H1 (cell line): ENCODE data around the gene SCN3B. TPM values are rescaled to one million over a fixed set of nuclear protein-coding genes. Genes with fewer than 3 reads are reported as not detected.

Source experiments
- CTCF ChIA-PET: fragments of 300-600 bp; sonication (Branson Sonifier 250); formaldehyde crosslinking; loops from one replicate; lab custom pipeline; 2021; ENCODE audit not compliant: partially characterized antibody; lab: Charles Lee
- POLR2A ChIA-PET: fragments of 300-600 bp; sonication (Branson Sonifier 250); formaldehyde crosslinking; loops from one replicate; lab custom pipeline; 2021; ENCODE audit warnings: inconsistent platforms; ENCODE audit not compliant: partially characterized antibody; lab: Charles Lee
- DNase-seq, 2 experiments: peaks; one replicate each; pipeline versions ENCODE4 v3.0.0 to v3.0.0-alpha.2; 2010 to 2022; ENCODE audit warnings: low spot score in 2 of 2, low read depth in 1 of 2, mixed read lengths in 1 of 2
- FAIRE-seq: peaks from 2 replicates; lab custom pipeline; 2011; peaks lifted over from hg19 to GRCh38; lab: Jason Lieb, UNC
- H2AFZ ChIP-seq: 2 replicates; pipeline ENCODE4 v1.8.1; 2012; ENCODE audit warnings: low read length, inconsistent platforms
- H2AK5ac ChIP-seq: 2 replicates; pipeline ENCODE4 v1.6.1; 2013; ENCODE audit warnings: low read depth, low read length
- H2BK120ac ChIP-seq: replicated peaks from 2 replicates; pipeline ENCODE3; 2013; ENCODE audit warnings: low read depth, low read length, inconsistent platforms
- H2BK12ac ChIP-seq: 2 replicates; pipeline ENCODE4 v1.6.1; 2013; ENCODE audit warnings: low read depth, low read length
- H2BK15ac ChIP-seq: 2 replicates; pipeline ENCODE4 v1.6.1; 2013; ENCODE audit warnings: low read length
- H2BK20ac ChIP-seq: 2 replicates; pipeline ENCODE4 v1.6.1; 2013; ENCODE audit warnings: low read length
- H2BK5ac ChIP-seq: 2 replicates; pipeline ENCODE4 v1.6.1; 2013; ENCODE audit warnings: low read depth, low read length
- H3K14ac ChIP-seq: 2 replicates; pipeline ENCODE4 v1.6.1; 2013; ENCODE audit warnings: inconsistent platforms; ENCODE audit not compliant: insufficient read length
- H3K18ac ChIP-seq: 2 replicates; pipeline ENCODE4 v1.6.1; 2013; ENCODE audit warnings: low read length; ENCODE audit errors: extremely low read depth
- H3K23ac ChIP-seq: 2 replicates; pipeline ENCODE4 v1.6.1; 2013; ENCODE audit warnings: inconsistent platforms; ENCODE audit not compliant: insufficient read length
- H3K23me2 ChIP-seq: 2 replicates; pipeline ENCODE4 v1.6.1; 2013; ENCODE audit warnings: low read depth, low read length
- H3K27ac ChIP-seq: 2 replicates; pipeline ENCODE4 v1.6.1; 2011; ENCODE audit warnings: low read depth, low read length, inconsistent platforms
- H3K27me3 ChIP-seq, 4 experiments: replicated peaks in 1 of 4; 1 replicate in 1 of 4; 2 replicates in 3 of 4; pipeline versions ENCODE4 v1.6.1 to v1.8.1; 2011 to 2013; ENCODE audit warnings: low read length in 3 of 4, mild to moderate bottlenecking in 3 of 4, inconsistent platforms in 2 of 4, mixed read lengths in 2 of 4, moderate library complexity in 1 of 4; ENCODE audit not compliant: control insufficient read depth in 3 of 4, insufficient read depth in 3 of 4; ENCODE audit errors: extremely low read depth in 1 of 4
- H3K36me3 ChIP-seq, 4 experiments: 2 replicates each; pipeline versions ENCODE4 v1.6.1 to v1.8.1; 2011 to 2013; ENCODE audit warnings: mild to moderate bottlenecking in 4 of 4, low read length in 3 of 4, moderate library complexity in 2 of 4, control low read depth in 1 of 4, inconsistent platforms in 1 of 4; ENCODE audit not compliant: insufficient read depth in 4 of 4, control insufficient read depth in 2 of 4
- H3K4ac ChIP-seq: replicated peaks from 2 replicates; pipeline ENCODE3; 2013; ENCODE audit warnings: low read length, low read depth, mixed read lengths, inconsistent platforms; ENCODE audit not compliant: insufficient read length
- H3K4me1 ChIP-seq, 4 experiments: replicated peaks in 1 of 4; 1 replicate in 1 of 4; 2 replicates in 3 of 4; pipeline versions ENCODE4 v1.6.1 to v1.8.1; 2011 to 2013; ENCODE audit warnings: low read length in 3 of 4, inconsistent platforms in 2 of 4, mixed read lengths in 1 of 4; ENCODE audit not compliant: insufficient read depth in 4 of 4, control insufficient read depth in 3 of 4
- H3K4me2 ChIP-seq, 2 experiments: 2 replicates each; pipeline versions ENCODE4 v1.6.1 to v1.8.1; 2011 to 2013; ENCODE audit warnings: low read depth in 2 of 2, low read length in 2 of 2, control low read depth in 1 of 2, inconsistent platforms in 1 of 2, mild to moderate bottlenecking in 1 of 2; ENCODE audit not compliant: insufficient read depth in 1 of 2
- H3K4me3 ChIP-seq, 4 experiments: fragments of 200-600, 300-600 bp in 1 of 4; sonication (generic), shearing (Covaris generic), sonication (Bioruptor Twin) in 1 of 4; 2 replicates each; pipeline versions ENCODE4 v1.5.1 to v1.8.1; 2011 to 2016; ENCODE audit warnings: low read length in 4 of 4, low read depth in 3 of 4, control low read depth in 2 of 4, inconsistent platforms in 2 of 4, mild to moderate bottlenecking in 2 of 4, mixed read lengths in 1 of 4, moderate library complexity in 1 of 4; ENCODE audit not compliant: insufficient read depth in 2 of 4; ENCODE audit errors: extremely low read depth in 1 of 4
- H3K56ac ChIP-seq: replicated peaks from 2 replicates; pipeline ENCODE3; 2013; ENCODE audit warnings: low read depth, mild to moderate bottlenecking, mixed read lengths, low read length, inconsistent platforms; ENCODE audit not compliant: insufficient read length
- H3K79me1 ChIP-seq: 2 replicates; pipeline ENCODE4 v1.6.1; 2013; ENCODE audit warnings: low read depth, low read length, control low read depth
- H3K79me2 ChIP-seq, 2 experiments: 2 replicates each; pipeline versions ENCODE4 v1.6.1 to v1.8.1; 2012 to 2013; ENCODE audit warnings: low read length in 2 of 2, mild to moderate bottlenecking in 2 of 2, inconsistent platforms in 1 of 2; ENCODE audit not compliant: insufficient read depth in 2 of 2, control insufficient read depth in 1 of 2
- H3K9ac ChIP-seq, 4 experiments: replicated peaks in 1 of 4; 1 replicate in 1 of 4; 2 replicates in 3 of 4; pipeline versions ENCODE4 v1.6.1 to v1.8.1; 2011 to 2013; ENCODE audit warnings: low read depth in 3 of 4, low read length in 3 of 4, control low read depth in 2 of 4, mild to moderate bottlenecking in 2 of 4, moderate library complexity in 2 of 4, inconsistent platforms in 1 of 4; ENCODE audit errors: extremely low read depth in 1 of 4
- H3K9me3 ChIP-seq, 2 experiments: 2 replicates each; pipeline versions ENCODE4 v1.6.1 to v1.8.1; 2012 to 2013; ENCODE audit warnings: mild to moderate bottlenecking in 2 of 2, moderate library complexity in 2 of 2, control low read depth in 1 of 2, inconsistent platforms in 1 of 2, low read depth in 1 of 2, low read length in 1 of 2, mixed read lengths in 1 of 2; ENCODE audit not compliant: insufficient read depth in 2 of 2
- H4K20me1 ChIP-seq, 2 experiments: replicated peaks in 1 of 2; 2 replicates each; pipeline versions ENCODE3 to v1.8.1; 2011 to 2013; ENCODE audit warnings: inconsistent platforms in 2 of 2, low read length in 2 of 2, mild to moderate bottlenecking in 1 of 2; ENCODE audit not compliant: insufficient read depth in 2 of 2, control insufficient read depth in 1 of 2
- H4K5ac ChIP-seq: 2 replicates; pipeline ENCODE4 v1.6.1; 2013; ENCODE audit warnings: low read length, low read depth, mixed read lengths, inconsistent platforms; ENCODE audit not compliant: insufficient read length
- H4K8ac ChIP-seq: 2 replicates; pipeline ENCODE4 v1.8.0; 2013; ENCODE audit warnings: mild to moderate bottlenecking, moderate library complexity, low read length, inconsistent platforms; ENCODE audit not compliant: insufficient read depth; ENCODE audit errors: extremely low read depth
- H4K91ac ChIP-seq: replicated peaks from 2 replicates; pipeline ENCODE3; 2013; ENCODE audit warnings: low read length, mixed read lengths, inconsistent platforms; ENCODE audit not compliant: insufficient read length
- BACH1 ChIP-seq: IDR thresholded peaks from 2 replicates; pipeline ENCODE4 v1.6.1; 2012; ENCODE audit warnings: low read length, improper control_type of control experiment
- E2F6 ChIP-seq: IDR thresholded peaks from 2 replicates; pipeline ENCODE4 v1.6.1; 2012; ENCODE audit warnings: inconsistent platforms
- FOSL1 ChIP-seq: IDR thresholded peaks from 2 replicates; pipeline ENCODE4 v1.6.1; 2011; ENCODE audit warnings: mild to moderate bottlenecking, low read depth, low read length, moderate library complexity; ENCODE audit not compliant: insufficient read depth
- KDM4A ChIP-seq: IDR thresholded peaks from one replicate; pipeline ENCODE4 v1.7.1; 2012; ENCODE audit warnings: low read depth, mild to moderate bottlenecking, moderate library complexity, low read length, inconsistent platforms; ENCODE audit not compliant: severe bottlenecking
- KDM5A ChIP-seq: fragments of 200-600 bp; IDR thresholded peaks from 2 replicates; pipeline ENCODE4 v1.7.1; 2012; ENCODE audit warnings: mild to moderate bottlenecking, low read length, inconsistent platforms, mixed read lengths
- RFX5 ChIP-seq: IDR thresholded peaks from 2 replicates; pipeline ENCODE4 v1.6.1; 2011; ENCODE audit warnings: low read depth, low read length, improper control_type of control experiment, borderline replicate concordance
- RNF2 ChIP-seq: fragments of 200-900, 300-1000 bp; sonication (generic); IDR thresholded peaks from 2 replicates; pipeline ENCODE4 v1.7.1; 2016; ENCODE audit warnings: borderline replicate concordance, low read depth, mild to moderate bottlenecking, antibody characterized with exemption, low read length; ENCODE audit not compliant: poor library complexity, severe bottlenecking; ENCODE audit errors: missing control alignments
- SRF ChIP-seq: IDR thresholded peaks from 2 replicates; pipeline ENCODE4 v1.6.1; 2011; ENCODE audit warnings: mild to moderate bottlenecking, low read depth, low read length, moderate library complexity
- TAF7 ChIP-seq: optimal IDR thresholded peaks from 2 replicates; pipeline ENCODE3; 2011; ENCODE audit warnings: low read depth, mild to moderate bottlenecking, inconsistent platforms, low read length, moderate library complexity, borderline replicate concordance
- TBP ChIP-seq: IDR thresholded peaks from 2 replicates; pipeline ENCODE4 v1.6.1; 2011; ENCODE audit warnings: low read depth, low read length, improper control_type of control experiment
- WGBS, 2 experiments: shearing (Covaris generic) in 1 of 2; methylation state at CpG; one replicate each; pipeline versions ENCODE4 v1.1.6 to v1.1.7; 2013 to 2015; ENCODE audit warnings: low lambda C conversion rate in 2 of 2, mixed read lengths in 2 of 2, inconsistent platforms in 1 of 2, low coverage in 1 of 2, missing lambda C conversion rate in 1 of 2; ENCODE audit not compliant: insufficient replicate concordance in 2 of 2, insufficient coverage in 1 of 2, insufficient read length in 1 of 2; ENCODE audit errors: extremely low coverage in 1 of 2, missing lambda C conversion rate in 1 of 2; 5-methylcytosine and 5-hydroxymethylcytosine counted together
- polyA plus RNA-seq, 7 experiments: library from polyadenylated mRNA; depleted of rRNA in 3 of 7; stranded (reverse) in 5 of 7; unstranded in 2 of 7; fragments of >200 nt in 5 of 7; fragments of 200-250 nt in 2 of 7; gene quantifications; 1 replicate in 5 of 7; 2 replicates in 1 of 7; 4 replicates in 1 of 7; pipeline versions ENCODE4 v1.2.1 to v1.2.3, GENCODE V29; 2011 to 2013; ENCODE audit warnings: missing spikeins in 2 of 7, mixed read lengths in 2 of 7
- total RNA-seq: library from RNA; stranded (reverse); fragmentation: NEBNext Ultra II Directional; extraction: Animal tissue kit (Norgen Biotek cat#: 25700); gene quantifications from 2 replicates; pipeline ENCODE4 v1.2.1, GENCODE V29; 2021

The SCN3B gene
- total and polyA plus RNA-seq, 2 of the 8 experiments (the other 6 are each of a cell fraction or from before 2014, with no cell fraction given) = 0.67 to 1.1 TPM

GRCh38 chr11:123670081-123670480, 15.7 kb upstream of the SCN3B start:
- Histone ChIP-seq H4K20me1 (no peaks in the 10 kb centered on the region), H2BK15ac (no peak overlapping the region), H3K18ac (no peak overlapping the region), H3K79me2 (no peaks in the 10 kb centered on the region), H3K27me3 (no peaks in the 10 kb centered on the region; a peak in 1 of 7 replicates), H3K79me1 (no peaks in the 10 kb centered on the region), H2BK20ac (no peak overlapping the region), H3K56ac (no peak overlapping the region), H3K4ac (no peak overlapping the region), H2AFZ (no peak overlapping the region), H2BK12ac (no peak overlapping the region), H4K91ac (no peak overlapping the region), H4K5ac (no peak overlapping the region), H3K27ac (no peak overlapping the region), H3K4me1 (peaks cover 0 to 5% (median under 1%) of the 10 kb centered on the region in 4 experiments; a peak in 2 of 7 replicates), H4K8ac (no peak overlapping the region), H3K4me2 (no peak overlapping the region), H3K9ac (no peak overlapping the region), H3K23me2 (no peaks in the 10 kb centered on the region), H2BK5ac (no peak overlapping the region), H2AK5ac (no peak overlapping the region), H3K23ac (no peak overlapping the region), H3K36me3 (no peaks in the 10 kb centered on the region), H2BK120ac (no peak overlapping the region), H3K14ac (no peak overlapping the region), H3K9me3 (no peaks in the 10 kb centered on the region), H3K4me3 (no peak overlapping the region)
- DNase-seq = no peak
- no peak for FAIRE-seq
- CTCF ChIA-PET = interaction anchor here (2.4 to 4.3 kb wide), 3 partner anchors 27 to 38 kb away, joined by 5 to 18 read pairs (median 11); no protein-coding TSS in a partner anchor
- WGBS, 2 experiments = 100% methylated on average over 1 of the region's 1 CpG; no CpG with 5 or more reads in 1 of the 2 experiments
- POLR2A ChIA-PET = no interaction called here
- TF ChIP-seq E2F6 (no peak), BACH1 (no peak), FOSL1 (no peak), TBP (no peak), RNF2 (no peak), RFX5 (no peak), SRF (no peak), KDM4A (no peak), TAF7 (no peak), KDM5A (no peak)
